COLO668 (cell line): Measurements from ENCODE around the gene SIX4.

Experiments used
- DNase-seq: peaks from one replicate; lab custom pipeline; 2025; ENCODE audit not compliant: unreplicated experiment; lab: John Stamatoyannopoulos, UW

Gene SIX4

GRCh38 chr14:60662982-60663381 lies 61.2 kb downstream of the SIX4 start:
- DNase-seq = no peak

GRCh38 chr14:60661721-60662120 lies 62.4 kb downstream of the SIX4 start:
- DNase-seq = no peak
